Measurements from ENCODE around the gene PLEKHN1.

The PLEKHN1 gene

DNA sequence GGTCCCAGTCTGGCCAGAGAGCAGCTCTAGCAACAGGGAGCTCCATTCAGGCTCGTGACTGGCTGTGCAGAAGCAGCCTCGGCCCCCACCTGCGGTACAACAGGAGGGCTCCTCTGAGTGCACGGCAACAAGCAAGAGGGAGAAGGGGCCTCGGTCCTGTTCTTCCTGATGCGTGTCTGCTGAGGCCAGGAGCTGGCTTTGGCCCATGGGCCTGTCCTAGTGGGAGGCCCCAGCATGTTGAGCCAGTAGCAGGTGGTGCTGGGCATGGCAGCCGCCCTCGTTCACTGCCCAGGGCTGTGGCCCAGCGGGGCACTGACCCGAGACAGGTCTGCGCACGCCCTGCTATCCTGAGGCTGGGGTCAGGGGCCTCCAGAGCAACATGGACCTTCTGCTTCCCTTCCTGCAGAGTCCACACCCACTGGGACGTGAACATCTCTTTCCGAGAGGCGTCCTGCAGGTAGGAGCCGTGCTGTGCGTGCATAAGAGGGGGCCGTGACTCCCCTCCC, 35.6 kb upstream of the PLEKHN1 start:
- peak; percentile 78 for DNase-seq

GRCh38 chr1:931380-932172, 34.7 kb upstream of the PLEKHN1 start:
- peak; percentile 53 for DNase-seq

DNA sequence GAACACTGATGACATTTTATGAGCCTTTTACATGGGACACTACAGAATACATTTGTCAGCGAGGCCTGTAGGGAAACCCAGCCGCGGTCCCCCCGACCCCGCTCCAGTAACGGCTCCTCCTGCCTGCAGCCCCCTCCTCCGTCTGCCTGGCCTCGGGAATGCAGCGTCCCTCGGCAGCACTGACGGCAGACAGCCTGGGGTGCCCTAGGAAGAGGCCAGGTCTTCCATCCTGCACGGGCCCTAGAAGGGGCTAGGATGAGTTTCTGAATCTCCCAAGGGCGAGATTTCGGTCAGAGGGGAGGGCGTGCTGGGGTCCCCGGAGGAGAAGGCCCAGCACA, 34.1 kb upstream of the PLEKHN1 start:
- no peak for DNase-seq

DNA sequence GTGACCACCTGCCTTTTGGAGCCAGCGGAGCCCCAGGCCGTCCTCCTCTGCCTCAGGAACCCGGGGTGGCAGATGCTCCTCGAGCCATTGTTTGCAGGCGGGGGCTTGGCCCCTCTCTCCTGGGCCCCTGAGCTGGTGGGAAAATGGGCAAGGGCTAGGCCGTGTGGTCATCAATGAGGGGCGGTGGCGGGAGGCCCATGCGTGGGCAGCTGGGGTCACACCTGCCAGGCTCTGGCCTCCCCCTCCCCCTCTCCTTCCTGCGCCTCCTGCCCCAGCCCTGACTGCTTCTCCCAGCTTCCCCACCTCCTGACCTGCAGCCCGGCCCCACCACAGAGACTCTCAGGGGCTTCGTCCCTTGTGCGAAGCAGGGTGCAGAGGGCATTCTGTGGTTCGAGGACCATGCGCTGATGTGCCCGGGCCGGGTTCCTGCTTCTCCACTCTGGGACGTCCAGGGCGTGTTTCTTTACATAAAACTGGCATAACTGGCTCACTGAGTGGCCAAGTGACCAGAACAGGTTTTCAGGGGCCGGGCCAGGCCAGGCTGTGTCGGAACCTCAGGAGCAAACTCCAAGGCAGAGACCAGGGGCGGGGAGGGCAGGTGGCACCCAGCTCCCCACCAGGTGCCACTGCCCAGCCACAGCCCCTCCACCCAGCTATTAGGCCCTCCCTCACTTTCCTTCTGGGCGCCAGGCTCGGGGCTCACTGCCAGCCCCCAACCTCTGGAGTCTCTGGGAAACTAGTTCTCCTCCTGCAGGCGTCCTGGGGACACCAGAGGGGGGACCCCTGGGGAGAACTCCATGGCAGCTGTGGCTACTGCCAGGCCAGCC, 33.3 kb upstream of the PLEKHN1 start:
- DNase-seq: peak; percentile 17

DNA sequence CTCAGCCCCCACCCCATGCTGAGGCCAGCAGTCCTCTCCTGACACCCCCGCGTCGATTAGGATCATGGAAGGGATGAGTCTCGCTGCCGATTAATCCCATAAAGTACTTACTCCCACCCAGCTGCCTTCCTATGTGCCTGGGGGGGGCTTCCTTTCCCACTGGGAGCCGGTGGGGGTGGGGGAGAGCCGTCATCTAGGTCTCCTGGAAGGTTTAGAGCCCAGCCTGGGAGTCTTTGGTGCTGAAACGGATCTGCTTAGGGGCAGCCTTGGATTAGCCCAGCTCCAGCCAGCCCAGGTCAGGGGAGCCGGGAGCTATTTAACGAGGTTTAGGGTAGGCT, 32.7 kb upstream of the PLEKHN1 start:
- DNase-seq: peak; percentile 69

DNA sequence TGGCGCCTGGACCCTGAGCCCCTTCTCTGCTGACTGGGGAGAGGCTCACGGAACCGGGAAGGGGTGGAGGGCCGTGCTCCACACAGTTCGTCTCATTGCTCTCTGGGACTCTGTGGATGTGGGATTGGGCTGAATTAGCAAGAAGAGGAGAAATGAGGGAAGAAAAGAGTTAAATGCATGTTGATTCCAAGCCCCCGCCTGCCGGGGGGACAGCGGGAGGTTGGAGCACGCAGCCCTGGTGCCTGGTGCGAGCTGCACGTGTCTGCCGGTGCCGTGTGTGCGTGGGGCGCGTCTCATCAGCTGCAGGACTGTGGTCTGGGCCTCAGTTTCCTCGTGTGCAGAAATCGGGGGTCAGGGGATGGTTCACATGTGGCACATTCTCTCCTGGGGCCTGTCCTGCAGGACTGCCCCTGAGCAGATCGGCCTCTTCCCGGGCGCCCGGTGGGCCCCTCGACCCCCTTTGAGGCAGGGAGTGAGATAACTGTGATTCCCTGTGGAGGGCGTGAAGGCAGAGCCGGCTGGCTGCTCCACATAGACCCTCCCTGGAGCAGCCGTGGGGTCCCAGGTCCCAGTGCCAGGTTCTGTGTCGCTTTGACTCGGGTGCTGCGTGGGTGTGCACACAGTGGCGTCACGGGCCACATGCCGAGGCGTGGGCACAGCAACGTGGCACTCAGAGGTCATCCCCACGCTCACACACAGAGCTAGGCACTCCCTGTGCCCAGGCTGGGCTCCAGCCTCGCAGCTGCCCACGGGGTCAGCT, 31.1 kb upstream of the PLEKHN1 start:
- peak; percentile 44 for DNase-seq

DNA sequence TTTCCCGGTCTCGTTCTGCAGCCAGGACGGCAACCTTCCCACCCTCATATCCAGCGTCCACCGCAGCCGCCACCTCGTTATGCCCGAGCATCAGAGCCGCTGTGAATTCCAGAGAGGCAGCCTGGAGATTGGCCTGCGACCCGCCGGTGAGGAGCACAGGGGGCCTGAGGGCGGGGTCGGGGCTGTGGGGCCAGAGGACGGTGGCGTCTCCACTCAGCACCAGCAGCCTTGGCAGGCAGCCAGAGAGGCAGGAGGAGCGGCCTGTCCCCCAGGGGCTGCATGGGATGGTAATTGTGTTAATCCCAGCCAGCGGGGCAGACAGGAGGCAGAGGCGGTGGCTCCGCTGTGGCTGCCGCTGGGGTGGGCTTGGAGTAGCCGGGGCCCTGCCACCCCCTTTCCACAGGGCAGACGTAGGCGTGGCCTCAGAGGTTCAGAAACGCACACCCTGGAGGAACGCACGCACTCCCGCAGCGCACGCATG, 30.5 kb upstream of the PLEKHN1 start:
- peak; percentile 94 for DNase-seq

- no peak for DNase-seq
Measured at GRCh38 chr1:936348-937264, 29.7 kb upstream of the PLEKHN1 start.

DNA sequence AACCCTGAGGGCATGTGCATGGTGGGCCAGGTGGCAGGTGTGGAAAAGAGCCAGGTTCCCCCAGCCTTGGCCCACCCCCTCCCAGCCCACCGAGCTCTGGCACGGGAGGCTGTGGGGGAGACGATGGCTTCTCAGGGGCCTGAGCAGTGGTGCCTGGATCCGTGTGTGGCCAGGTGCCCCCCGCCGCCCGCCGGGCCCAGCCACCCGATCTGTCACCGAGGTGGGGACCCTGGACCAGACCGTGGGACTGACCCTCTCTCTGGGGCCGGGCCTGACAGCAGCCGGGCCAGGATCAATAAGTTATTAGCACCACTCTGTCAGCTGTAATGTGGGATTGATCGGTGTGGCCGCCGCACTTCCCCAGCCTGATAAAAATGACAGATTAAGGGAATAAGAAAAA, 28.8 kb upstream of the PLEKHN1 start:
- DNase-seq: no peak

- no peak for DNase-seq
Measured at GRCh38 chr1:938088-938683, 28.1 kb upstream of the PLEKHN1 start.

- peak; percentile 36 for DNase-seq
Measured at GRCh38 chr1:938711-939489, 27.4 kb upstream of the PLEKHN1 start.

GRCh38 chr1:939511-940106, 26.7 kb upstream of the PLEKHN1 start:
- no peak for DNase-seq

DNA sequence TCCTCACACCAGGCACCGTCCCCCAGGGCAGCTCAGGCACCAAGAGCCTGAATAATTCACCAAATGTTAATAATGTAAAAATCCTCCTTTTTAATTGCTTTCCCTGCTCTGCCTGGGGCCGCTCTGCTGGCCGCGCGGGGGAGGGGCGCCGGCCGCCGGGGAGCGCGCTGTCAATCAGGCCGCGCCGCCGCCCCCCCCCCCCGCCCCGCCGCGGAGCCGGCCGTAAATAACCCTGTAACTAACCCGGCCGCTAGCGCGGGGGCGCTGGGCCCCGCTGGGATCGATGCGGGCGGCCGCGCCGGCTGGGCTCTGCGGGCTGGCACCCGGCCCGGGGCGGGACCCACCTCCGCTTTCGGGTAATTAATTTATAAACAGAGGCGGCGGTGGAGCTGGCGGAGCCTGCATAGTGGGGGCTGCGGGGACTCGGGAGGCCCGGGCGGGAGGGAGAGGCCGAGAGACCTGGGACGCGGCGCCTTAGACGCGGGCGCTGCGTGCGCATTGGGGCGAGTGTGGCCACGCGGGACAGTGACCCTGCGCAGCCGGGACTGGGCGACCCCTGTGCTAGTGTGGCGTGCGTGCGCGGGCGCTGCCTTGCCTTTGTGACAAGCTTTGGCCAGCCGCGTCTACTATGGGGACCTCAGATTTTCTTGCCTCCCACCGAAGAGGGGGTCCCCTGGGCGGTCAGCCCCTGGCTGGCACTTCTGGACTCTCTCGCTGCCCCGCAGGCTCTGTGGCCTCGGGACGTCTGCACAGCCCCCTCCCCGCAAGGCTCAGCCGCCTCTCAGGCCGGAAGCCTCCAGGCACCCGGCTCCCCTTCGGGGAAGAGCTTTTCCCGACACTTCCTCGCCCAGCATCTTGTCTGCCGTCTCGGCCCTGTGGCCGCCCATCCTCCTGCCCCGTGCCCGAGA, 25.9 kb upstream of the PLEKHN1 start:
- peak; percentile 91 for DNase-seq

DNA sequence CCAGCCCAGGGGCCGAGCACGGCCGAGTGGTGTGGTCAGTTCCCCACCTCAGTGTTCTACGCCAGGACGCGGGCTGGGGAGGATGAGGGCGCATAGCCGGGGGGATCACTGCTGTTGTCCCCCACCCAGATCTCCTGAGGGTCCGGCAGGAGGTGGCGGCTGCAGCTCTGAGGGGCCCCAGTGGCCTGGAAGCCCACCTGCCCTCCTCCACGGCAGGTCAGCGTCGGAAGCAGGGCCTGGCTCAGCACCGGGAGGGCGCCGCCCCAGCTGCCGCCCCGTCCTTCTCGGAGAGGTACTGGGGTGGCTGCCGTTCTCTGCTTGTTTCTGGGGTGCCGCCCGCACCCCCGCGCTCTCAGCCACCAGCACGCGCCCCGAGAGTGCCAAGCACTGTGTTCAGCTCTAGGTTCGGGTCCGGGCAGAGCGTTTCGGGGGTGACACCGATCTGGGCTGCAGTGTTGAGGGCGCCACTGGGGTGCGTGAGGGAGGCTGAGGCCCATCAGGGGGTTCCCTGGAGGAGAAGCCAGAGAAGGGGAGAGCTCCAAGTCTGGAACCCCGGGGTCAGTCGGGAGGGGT, 25.2 kb upstream of the PLEKHN1 start:
- peak; percentile 59 for DNase-seq

DNA sequence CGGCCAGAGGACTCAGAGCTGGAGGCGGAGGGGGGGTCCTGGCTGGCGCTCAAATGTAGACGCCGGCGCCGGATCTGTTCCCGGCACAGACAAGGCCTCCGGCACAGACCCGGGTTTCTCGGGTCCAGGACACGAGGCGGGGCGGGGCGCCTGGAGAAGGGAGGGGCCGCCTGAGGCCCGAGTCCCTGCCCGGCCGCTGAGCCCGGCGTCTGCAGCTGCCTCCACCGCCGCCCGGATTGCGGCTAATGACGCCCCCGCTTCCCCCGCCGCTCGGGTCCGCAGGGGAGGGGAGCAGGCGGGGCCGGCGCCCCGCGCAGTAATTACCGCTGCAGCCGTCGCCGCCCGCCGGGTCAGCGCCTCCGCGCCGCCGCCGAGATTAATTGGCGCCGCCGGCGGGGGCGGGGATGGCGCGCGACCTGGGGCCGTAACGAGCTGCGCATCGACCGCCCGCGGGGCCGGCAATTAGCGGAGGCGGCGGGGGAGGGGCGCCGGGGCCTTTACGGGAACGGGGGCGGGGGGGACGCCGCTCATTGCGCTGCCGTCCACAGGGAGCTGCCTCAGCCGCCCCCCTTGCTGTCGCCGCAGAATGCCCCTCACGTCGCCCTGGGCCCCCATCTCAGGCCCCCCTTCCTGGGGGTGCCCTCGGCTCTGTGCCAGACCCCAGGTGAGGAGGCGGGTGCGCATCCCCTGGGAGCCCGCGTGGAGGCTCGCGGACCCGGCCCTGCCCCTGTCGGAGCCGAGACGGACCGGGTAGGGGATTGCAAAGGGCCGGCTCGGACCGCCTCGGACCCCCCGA, 24.5 kb upstream of the PLEKHN1 start:
- DNase-seq: peak; percentile 95

DNA sequence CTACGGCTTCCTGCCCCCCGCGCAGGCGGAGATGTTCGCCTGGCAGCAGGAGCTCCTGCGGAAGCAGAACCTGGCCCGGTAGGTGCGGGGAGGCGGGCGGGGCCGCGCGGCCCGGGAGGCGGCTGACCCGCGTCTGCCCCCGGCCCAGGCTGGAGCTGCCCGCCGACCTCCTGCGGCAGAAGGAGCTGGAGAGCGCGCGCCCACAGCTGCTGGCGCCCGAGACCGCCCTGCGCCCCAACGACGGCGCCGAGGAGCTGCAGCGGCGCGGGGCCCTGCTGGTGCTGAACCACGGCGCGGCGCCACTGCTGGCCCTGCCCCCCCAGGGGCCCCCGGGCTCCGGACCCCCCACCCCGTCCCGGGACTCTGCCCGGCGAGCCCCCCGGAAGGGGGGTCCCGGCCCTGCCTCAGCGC, 23.9 kb upstream of the PLEKHN1 start:
- DNase-seq: peak; percentile 81

DNA sequence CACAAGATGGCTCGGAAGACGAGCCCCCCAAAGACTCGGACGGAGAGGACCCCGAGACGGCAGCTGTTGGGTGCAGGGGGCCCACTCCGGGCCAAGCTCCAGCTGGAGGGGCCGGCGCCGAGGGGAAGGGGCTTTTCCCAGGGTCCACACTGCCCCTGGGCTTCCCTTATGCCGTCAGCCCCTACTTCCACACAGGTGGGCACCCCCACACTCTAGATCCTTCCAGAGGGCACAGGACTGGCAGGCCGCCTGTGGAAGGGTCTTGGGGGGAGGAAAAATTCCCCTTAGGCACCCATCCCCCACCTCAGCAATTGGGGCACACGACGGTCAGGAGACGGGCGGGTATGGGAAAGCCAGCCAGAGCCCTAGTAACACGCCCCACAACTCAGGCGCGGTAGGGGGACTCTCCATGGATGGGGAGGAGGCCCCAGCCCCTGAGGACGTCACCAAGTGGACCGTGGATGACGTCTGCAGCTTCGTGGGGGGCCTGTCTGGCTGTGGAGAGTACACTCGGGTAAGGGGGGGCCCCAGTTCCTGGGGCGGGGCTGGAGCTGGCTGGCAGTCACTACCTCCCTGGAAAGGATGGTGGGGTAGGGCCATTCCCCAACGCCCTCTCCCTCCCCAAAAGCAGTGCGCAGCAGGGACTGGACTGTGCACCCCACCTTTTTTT, 23.3 kb upstream of the PLEKHN1 start:
- DNase-seq: peak; percentile 66
